SKM-1 (cell line): ENCODE data around the gene FAM241A.

Source experiments
- DNase-seq: peaks from one replicate; lab custom pipeline; 2025; ENCODE audit not compliant: unreplicated experiment; lab: John Stamatoyannopoulos, UW

The FAM241A gene

GRCh38 chr4:112213091-112213490, 67.8 kb downstream of the FAM241A start:
- no peak for DNase-seq

- DNase-seq, result no peak
These were observed 68.6 kb downstream of the FAM241A start for GRCh38 chr4:112213856-112214255.

GRCh38 chr4:112214390-112215264, 69.4 kb downstream of the FAM241A start:
- DNase-seq, result peak; percentile 16

- no peak for DNase-seq
These were observed 74.6 kb downstream of the FAM241A start for GRCh38 chr4:112219826-112220366.

GRCh38 chr4:112222219-112222955, 77.1 kb downstream of the FAM241A start:
- DNase-seq, result no peak

- DNase-seq, result no peak
These were observed 79.9 kb downstream of the FAM241A start for GRCh38 chr4:112225157-112225556.

- peak; percentile 99 for DNase-seq
These were observed 85.9 kb downstream of the FAM241A start for GRCh38 chr4:112230879-112231778.

GRCh38 chr4:112231779-112232713, 86.8 kb downstream of the FAM241A start, which contains the start of gene AP1AR:
Gene AP1AR, plus strand, starts transcription at chr4:112231787. Its CDS starts 305 bp downstream, at chr4:112232092.
- peak; percentile 44 for DNase-seq

- DNase-seq, result peak; percentile 58
These were observed 89.8 kb downstream of the FAM241A start for GRCh38 chr4:112234952-112235609.

GRCh38 chr4:112236040-112236439, 90.8 kb downstream of the FAM241A start:
- DNase-seq, result no peak

GRCh38 chr4:112238833-112239232, 93.6 kb downstream of the FAM241A start:
- DNase-seq, result no peak
